Stimulated activated CD4-positive, alpha-beta T cell treated with anti-CD3 and anti-CD28 coated beads, Interleukin-1b, Interleukin-23, amount 100 ng/mL, for 48 hours (primary cell): Measurements from ENCODE around the gene UBE2Q2.
"Not testable (repeated sequence)": the region's sequence is repeated elsewhere in the genome, so short reads cannot be mapped to it uniquely, and the experiment has no call there.

Experiments
- DNase-seq: peaks from one replicate; pipeline ENCODE4 v3.0.0-alpha.2; 2020

The UBE2Q2 gene

GRCh38 chr15:75827691-75828090, 15.6 kb upstream of the UBE2Q2 start:
- DNase-seq, result no peak

GRCh38 chr15:75828429-75828828, 14.8 kb upstream of the UBE2Q2 start:
- no peak for DNase-seq

- DNase-seq, result no peak
Measured at GRCh38 chr15:75830910-75831805, 12.1 kb upstream of the UBE2Q2 start.

- no peak for DNase-seq
Measured at GRCh38 chr15:75831806-75832102, 11.5 kb upstream of the UBE2Q2 start.

- no peak for DNase-seq
Measured at GRCh38 chr15:75832114-75832513, 11.1 kb upstream of the UBE2Q2 start.

GRCh38 chr15:75834021-75834420, 9.2 kb upstream of the UBE2Q2 start:
- no peak for DNase-seq

GRCh38 chr15:75835990-75836958, 7.0 kb upstream of the UBE2Q2 start:
- no peak for DNase-seq

- peak; percentile 61 for DNase-seq
Measured at GRCh38 chr15:75836959-75837334, 6.3 kb upstream of the UBE2Q2 start.

GRCh38 chr15:75840659-75841058, 2.6 kb upstream of the UBE2Q2 start:
- DNase-seq, result no peak

GRCh38 chr15:75841626-75842025, 1.6 kb upstream of the UBE2Q2 start:
- no peak for DNase-seq

- DNase-seq, result peak; percentile 30
Measured at GRCh38 chr15:75843678-75844581, 683 bp downstream of the UBE2Q2 start.

GRCh38 chr15:75844629-75845335, 1.5 kb downstream of the UBE2Q2 start:
- peak; percentile 2 for DNase-seq

- no peak for DNase-seq
Measured at GRCh38 chr15:75849167-75849566, 5.9 kb downstream of the UBE2Q2 start.

- DNase-seq, result no peak
Measured at GRCh38 chr15:75850708-75851107, 7.5 kb downstream of the UBE2Q2 start.

GRCh38 chr15:75851566-75851965, 8.3 kb downstream of the UBE2Q2 start:
- DNase-seq, result not testable (repeated sequence)

- no peak for DNase-seq
Measured at GRCh38 chr15:75857886-75858285, 14.6 kb downstream of the UBE2Q2 start.

GRCh38 chr15:75861750-75862402, 18.6 kb downstream of the UBE2Q2 start:
- DNase-seq, result no peak

- no peak for DNase-seq
Measured at GRCh38 chr15:75862796-75863195, 19.5 kb downstream of the UBE2Q2 start.

GRCh38 chr15:75864213-75865059, 21.2 kb downstream of the UBE2Q2 start:
- no peak for DNase-seq

- not testable (repeated sequence) for DNase-seq
Measured at GRCh38 chr15:75866045-75866444, 22.8 kb downstream of the UBE2Q2 start.

GRCh38 chr15:75866916-75867315, 23.7 kb downstream of the UBE2Q2 start:
- no peak for DNase-seq
